Stimulated activated naive B cell treated with anti-CD40 and anti-IgM and Interleukin-4, amounts not matched to agents 10 μg/mL and 1 μg/mL and 100 μg/mL, for 72 hours (primary cell): ENCODE results near the gene EFR3B.

Experiments used
- ATAC-seq, 2 donors: fragments of 150-1000 bp; cut with Tn5 transposase; replicated peaks; 2 replicates each; pipeline ENCODE4 v1.10.0; 2021; ENCODE audit warnings: moderate library complexity in 1 of 2
- DNase-seq: peaks from one replicate; pipeline ENCODE4 v3.0.0; 2021
- H3K27ac Mint-ChIP-seq: one replicate; pipeline ENCODE4 v1.8.0; 2022; ENCODE audit warnings: mild to moderate bottlenecking, mixed read lengths
- H3K27me3 Mint-ChIP-seq, 2 donors: one replicate each; pipeline ENCODE4 v1.8.0; 2022; ENCODE audit warnings: mixed read lengths in 2 of 2
- H3K36me3 Mint-ChIP-seq, 2 donors: one replicate each; pipeline ENCODE4 v1.8.0; 2022; ENCODE audit warnings: mixed read lengths in 2 of 2, mild to moderate bottlenecking in 1 of 2
- H3K4me1 Mint-ChIP-seq, 2 donors: one replicate each; pipeline ENCODE4 v1.8.0; 2022; ENCODE audit warnings: mixed read lengths in 2 of 2, mild to moderate bottlenecking in 1 of 2
- H3K4me3 Mint-ChIP-seq, 2 donors: one replicate each; pipeline ENCODE4 v1.8.0; 2022; ENCODE audit warnings: mild to moderate bottlenecking in 2 of 2, mixed read lengths in 2 of 2, moderate library complexity in 1 of 2
- H3K9me3 Mint-ChIP-seq, 2 donors: one replicate each; pipeline ENCODE4 v1.8.0; 2022; ENCODE audit warnings: mixed read lengths in 2 of 2, mild to moderate bottlenecking in 1 of 2

Gene EFR3B

DNA sequence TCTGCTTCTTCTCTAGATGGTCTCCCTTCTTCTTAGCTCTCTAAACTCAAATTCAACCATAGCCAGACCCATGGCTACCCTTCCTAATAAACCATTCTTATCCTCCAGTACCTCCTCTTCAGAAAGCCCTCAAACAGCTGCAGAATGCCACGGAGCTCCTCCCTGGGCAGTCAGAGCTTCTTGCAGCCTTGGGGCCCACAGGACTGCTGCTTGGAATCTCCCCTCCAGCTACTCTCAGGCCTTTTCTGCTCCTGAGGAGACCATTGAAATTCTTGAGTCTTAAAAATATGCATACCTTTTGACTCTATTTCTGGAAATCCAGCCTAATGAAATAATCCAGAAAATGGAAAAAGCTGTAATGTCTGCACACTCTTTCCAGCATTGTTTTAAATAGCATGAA lies 30.7 kb downstream of the EFR3B start:
- H3K27ac Mint-ChIP-seq, result no peak overlapping the region
- no peak for DNase-seq
- no peak for ATAC-seq
- H3K9me3 Mint-ChIP-seq, result peaks cover 0 to 1% of the 10 kb centered on the region in 2 donors
- no peak overlapping the region for H3K4me3 Mint-ChIP-seq
- H3K36me3 Mint-ChIP-seq, result no peaks in the 10 kb centered on the region
- H3K27me3 Mint-ChIP-seq, result no peaks in the 10 kb centered on the region
- peaks cover 5 to 15% of the 10 kb centered on the region in 2 donors for H3K4me1 Mint-ChIP-seq

DNA sequence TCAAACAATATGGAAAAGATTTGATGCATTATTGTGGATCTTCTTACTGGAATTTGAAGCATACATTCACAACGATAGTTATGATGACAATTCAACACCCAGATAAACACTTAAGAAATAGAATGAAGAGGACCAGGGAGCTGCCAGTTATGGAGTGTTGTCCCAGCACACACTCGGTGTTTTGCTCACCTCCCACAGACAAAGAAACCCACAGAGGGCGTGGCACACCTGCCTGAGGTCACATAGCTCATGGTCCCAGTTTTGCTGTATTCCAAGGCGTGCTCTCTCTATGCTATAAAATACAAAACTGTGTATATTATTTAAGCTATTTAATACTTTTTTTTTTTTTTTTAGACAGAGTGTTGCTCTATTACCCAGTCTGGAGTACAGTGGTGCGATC lies 31.1 kb downstream of the EFR3B start:
- Mint-ChIP-seq H3K27ac (no peak overlapping the region), H3K27me3 (peaks cover 0 to 2% of the 10 kb centered on the region in 2 donors), H3K4me1 (peaks cover 8 to 15% of the 10 kb centered on the region in 2 donors), H3K36me3 (no peaks in the 10 kb centered on the region), H3K9me3 (peaks cover 0 to 1% of the 10 kb centered on the region in 2 donors), H3K4me3 (no peak overlapping the region)
- no peak for DNase-seq
- ATAC-seq, result no peak

DNA sequence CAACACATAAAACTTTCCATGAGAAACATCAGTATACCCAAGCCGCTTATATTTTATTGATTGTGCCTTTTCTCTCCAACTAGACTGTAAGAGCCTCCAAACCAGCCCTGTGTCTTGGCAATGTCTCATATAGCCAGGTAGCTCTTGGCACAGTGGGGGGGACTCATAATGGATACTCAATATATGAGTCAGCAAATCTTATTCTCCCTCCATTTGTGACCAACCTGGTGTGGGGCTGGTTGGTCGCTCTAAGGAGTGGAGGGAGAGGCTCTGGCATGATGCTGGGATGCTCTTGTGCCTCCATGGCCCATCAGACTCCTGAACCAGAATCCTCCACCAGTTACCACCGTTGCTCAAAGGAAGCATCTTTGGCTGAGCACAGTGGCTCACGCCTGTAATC lies 32.0 kb downstream of the EFR3B start:
- no peak overlapping the region for H3K27ac Mint-ChIP-seq
- H3K9me3 Mint-ChIP-seq, result peaks cover 0 to 1% of the 10 kb centered on the region in 2 donors
- H3K4me3 Mint-ChIP-seq, result no peak overlapping the region
- DNase-seq, result no peak
- no peak for ATAC-seq
- H3K4me1 Mint-ChIP-seq, result peaks cover 9 to 15% of the 10 kb centered on the region in 2 donors
- no peaks in the 10 kb centered on the region for H3K36me3 Mint-ChIP-seq
- peaks cover 0 to 4% of the 10 kb centered on the region in 2 donors for H3K27me3 Mint-ChIP-seq

DNA sequence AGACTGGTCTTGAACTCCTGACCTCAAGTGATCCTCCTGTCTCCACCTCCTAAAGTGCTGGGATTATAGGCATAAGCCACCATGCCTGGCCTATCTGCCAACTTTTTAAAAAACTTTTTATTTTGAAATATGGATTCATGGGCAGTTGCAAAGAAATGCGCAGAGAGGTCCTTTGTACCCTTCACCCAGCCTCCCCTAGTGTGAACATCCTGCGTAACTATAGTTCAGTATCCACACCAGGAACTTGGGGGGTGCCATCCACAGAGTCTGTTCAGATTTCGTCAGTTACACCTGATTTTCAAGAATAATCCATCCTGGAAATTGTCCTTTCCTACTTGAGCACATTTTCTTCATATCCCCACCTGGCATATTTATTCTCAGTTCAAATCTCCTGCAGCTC lies 33.0 kb downstream of the EFR3B start:
- H3K36me3 Mint-ChIP-seq, result no peaks in the 10 kb centered on the region
- DNase-seq, result no peak
- ATAC-seq, result no peak
- H3K27ac Mint-ChIP-seq, result no peak overlapping the region
- H3K4me1 Mint-ChIP-seq, result peaks cover 9 to 15% of the 10 kb centered on the region in 2 donors
- H3K27me3 Mint-ChIP-seq, result peaks cover 0 to 4% of the 10 kb centered on the region in 2 donors
- H3K4me3 Mint-ChIP-seq, result no peak overlapping the region
- peaks cover 0 to 1% of the 10 kb centered on the region in 2 donors for H3K9me3 Mint-ChIP-seq

DNA sequence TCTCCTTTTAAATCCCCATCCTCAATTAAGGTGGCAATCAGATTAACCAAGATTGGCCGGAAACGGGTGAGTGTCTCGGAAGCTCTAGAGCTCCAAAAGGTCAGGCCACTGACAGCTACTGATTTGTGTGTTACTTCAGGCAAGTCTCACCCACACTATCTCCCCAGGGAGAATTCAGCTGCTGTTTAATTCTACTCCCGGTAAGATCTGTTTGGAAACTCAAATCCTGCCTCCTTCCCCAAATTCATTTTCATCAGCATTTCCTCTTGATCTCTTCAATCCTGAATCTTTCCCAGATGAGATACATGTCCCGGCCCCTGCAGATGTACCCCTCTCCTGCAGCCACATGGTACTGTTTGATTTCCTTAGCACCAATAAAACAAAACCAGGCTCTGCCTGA lies 34.9 kb downstream of the EFR3B start:
- H3K4me3 Mint-ChIP-seq, result no peak overlapping the region
- no peaks in the 10 kb centered on the region for H3K36me3 Mint-ChIP-seq
- peaks cover 0 to 4% of the 10 kb centered on the region in 2 donors for H3K27me3 Mint-ChIP-seq
- ATAC-seq, result no peak
- no peak for DNase-seq
- no peak overlapping the region for H3K27ac Mint-ChIP-seq
- H3K9me3 Mint-ChIP-seq, result no peaks in the 10 kb centered on the region
- peaks cover 9 to 15% of the 10 kb centered on the region in 2 donors for H3K4me1 Mint-ChIP-seq

DNA sequence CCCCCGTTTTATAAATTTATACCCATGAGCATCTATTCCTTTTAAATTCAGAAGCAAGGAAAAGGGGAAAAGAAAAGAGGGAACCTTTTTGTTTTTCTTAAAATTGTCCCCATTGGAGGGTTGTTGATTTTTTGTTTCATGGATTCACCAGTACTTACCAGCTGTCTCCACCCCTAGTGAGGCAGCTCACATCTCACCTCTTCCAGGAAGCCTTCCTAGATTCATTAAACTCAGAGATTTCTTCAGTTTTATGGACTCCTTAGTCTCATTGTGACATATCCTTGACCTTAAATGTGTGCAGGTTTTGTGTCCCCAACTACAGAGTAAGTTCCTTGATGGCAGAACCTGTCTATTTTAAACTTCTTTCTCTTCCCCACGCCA lies 35.9 kb downstream of the EFR3B start:
- ATAC-seq (no peak), DNase-seq (no peak)
- Mint-ChIP-seq H3K9me3 (no peaks in the 10 kb centered on the region), H3K4me1 (peaks cover 9 to 15% of the 10 kb centered on the region in 2 donors), H3K36me3 (no peaks in the 10 kb centered on the region), H3K27me3 (peaks cover 0 to 4% of the 10 kb centered on the region in 2 donors), H3K4me3 (no peak overlapping the region), H3K27ac (no peak overlapping the region)

DNA sequence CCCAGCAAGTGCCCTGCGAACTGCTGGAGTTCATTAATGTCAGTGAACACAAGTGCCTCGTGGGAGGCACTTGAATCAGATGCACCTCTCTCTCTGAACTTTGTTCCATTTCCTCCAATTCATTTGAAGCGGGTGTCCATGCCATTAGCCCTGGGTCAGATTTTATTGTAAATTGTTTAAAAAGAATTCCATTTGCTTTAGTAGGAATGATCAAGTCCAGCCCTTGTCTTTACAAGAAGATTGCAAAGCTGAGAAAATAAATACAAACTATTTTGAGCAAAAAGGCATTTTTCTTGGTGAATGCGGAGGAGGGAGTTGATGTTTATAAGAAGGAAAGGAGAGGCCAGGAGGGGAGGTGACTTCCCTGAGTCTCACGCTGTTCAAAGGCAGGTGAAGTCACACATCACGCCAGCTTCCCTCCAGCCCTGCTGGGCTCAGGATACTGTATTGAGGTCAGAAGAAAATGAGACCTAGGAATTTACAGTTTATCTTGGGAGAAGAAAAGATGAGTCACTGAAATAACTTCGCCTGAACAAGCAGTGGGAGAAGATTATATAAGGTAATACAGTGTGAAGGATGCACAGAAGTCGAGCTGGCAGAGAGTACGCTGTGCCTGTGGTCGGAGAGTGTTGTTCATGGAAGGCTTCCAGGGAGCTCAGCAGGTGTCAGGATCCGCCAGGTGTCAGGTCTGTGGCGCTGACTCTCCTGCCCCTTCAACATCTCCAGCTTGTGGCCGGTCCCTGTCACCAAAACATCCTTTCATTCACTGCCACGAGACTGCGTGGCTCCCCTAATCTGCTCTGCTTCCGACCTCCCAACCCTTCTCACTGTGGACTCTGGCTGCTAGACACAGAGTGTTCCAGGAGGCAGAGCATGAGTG lies 36.5 kb downstream of the EFR3B start:
- no peaks in the 10 kb centered on the region for H3K9me3 Mint-ChIP-seq
- H3K4me3 Mint-ChIP-seq, result no peak overlapping the region
- no peak overlapping the region for H3K27ac Mint-ChIP-seq
- H3K4me1 Mint-ChIP-seq, result peaks cover 9 to 15% of the 10 kb centered on the region in 2 donors
- peaks cover 0 to 4% of the 10 kb centered on the region in 2 donors for H3K27me3 Mint-ChIP-seq
- H3K36me3 Mint-ChIP-seq, result no peaks in the 10 kb centered on the region
- ATAC-seq, result no peak
- DNase-seq, result no peak

DNA sequence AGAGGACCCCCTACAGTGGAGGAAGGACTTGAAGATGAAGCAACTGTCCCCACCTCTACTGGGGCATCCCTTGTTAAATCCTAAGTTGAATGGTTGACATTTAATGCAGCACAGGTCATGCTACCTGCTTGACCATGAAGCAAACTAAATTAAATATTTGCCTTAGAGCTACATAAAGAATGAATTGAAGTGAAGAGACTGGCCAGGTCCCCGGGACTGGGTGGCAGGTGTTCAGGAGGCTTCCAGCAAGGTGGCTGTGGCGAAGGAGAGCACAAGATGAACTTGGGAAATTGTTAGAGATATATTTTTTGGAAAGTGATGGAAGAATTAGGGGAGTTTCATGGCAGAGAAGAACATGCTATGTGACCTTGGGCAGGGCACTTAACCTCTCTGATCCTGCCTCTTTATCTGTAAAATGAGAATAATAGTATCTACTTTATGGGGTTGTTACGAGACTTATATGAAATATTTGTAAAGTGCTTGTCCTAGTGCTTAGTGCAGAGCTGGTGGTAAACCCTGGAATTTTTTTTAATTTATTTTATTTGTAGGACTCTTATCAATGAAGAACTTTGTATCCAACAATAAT lies 37.3 kb downstream of the EFR3B start:
- Mint-ChIP-seq H3K9me3 (no peaks in the 10 kb centered on the region), H3K27me3 (peaks cover 0 to 4% of the 10 kb centered on the region in 2 donors), H3K36me3 (no peaks in the 10 kb centered on the region), H3K4me3 (no peak overlapping the region), H3K27ac (no peak overlapping the region), H3K4me1 (peaks cover 9 to 15% of the 10 kb centered on the region in 2 donors)
- DNase-seq (no peak), ATAC-seq (no peak)

DNA sequence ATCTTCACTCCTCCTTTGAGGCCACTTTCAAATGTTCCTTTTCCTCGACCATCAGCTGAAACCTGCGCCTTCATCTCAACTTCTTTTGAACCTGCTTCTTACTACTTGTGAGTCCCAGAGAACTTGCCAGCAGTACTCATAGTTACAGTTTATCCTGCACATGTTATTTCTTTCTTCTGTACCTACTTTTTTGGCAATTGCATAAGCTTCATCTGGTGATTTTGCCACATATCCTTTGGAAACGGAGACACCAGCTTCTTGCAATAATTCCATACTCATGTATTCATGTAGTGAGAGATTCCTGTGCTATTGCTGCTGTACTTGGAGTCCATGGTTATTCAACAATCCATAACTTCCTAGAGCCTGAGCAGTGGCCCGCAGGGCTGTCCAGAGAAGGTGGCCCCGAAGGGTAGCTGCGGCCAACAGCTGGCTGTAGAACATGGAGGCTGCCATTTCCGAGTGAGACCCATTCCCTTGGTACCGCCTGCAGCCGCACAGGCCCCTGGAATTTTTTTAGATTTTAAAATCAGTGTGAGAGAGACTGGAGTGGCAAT lies 39.4 kb downstream of the EFR3B start:
- no peak for ATAC-seq

DNA sequence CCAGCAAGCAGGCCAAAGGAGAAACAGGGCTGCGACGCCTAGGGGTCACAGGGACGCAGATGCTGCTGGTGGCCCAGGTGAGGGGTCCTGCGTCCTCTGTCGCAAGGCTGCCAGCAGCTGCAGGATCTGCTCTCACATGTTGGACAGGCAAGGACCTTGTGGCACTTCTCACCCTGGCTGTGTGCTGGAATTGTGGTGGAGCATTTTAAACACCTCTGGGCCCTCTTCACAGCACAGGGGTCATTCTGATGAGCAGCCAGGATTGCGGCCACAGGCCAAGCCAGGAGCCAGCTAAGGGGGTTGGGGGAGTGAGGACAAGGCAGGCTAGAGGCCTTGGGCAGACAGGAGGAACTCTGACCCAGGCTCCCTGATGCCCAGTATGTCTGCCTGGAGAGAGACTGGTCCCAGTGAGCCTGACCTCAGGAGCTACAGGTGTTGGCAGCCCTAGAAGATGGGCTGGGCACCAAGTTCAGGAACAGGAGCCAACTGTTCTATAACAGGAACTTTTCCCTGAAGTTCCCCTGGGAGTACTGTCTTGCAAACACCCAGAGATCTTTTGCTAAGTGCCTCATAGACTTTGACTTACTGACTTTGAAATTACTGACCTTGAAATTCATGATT lies 40.2 kb downstream of the EFR3B start:
- no peaks in the 10 kb centered on the region for H3K9me3 Mint-ChIP-seq
- no peak overlapping the region for H3K27ac Mint-ChIP-seq
- peaks cover 0 to 4% of the 10 kb centered on the region in 2 donors for H3K27me3 Mint-ChIP-seq
- H3K36me3 Mint-ChIP-seq, result no peaks in the 10 kb centered on the region
- DNase-seq (no peak), ATAC-seq (no peak)
- H3K4me1 Mint-ChIP-seq, result peaks cover under 1 to 4% of the 10 kb centered on the region in 2 donors
- H3K4me3 Mint-ChIP-seq, result no peak overlapping the region

More for the DNA sequence above, 39.4 kb downstream of the EFR3B start:
- H3K27me3 Mint-ChIP-seq, result peaks cover 0 to 4% of the 10 kb centered on the region in 2 donors
- peaks cover 5 to 7% of the 10 kb centered on the region in 2 donors for H3K4me1 Mint-ChIP-seq
- H3K36me3 Mint-ChIP-seq, result no peaks in the 10 kb centered on the region
- no peak overlapping the region for H3K4me3 Mint-ChIP-seq
- H3K27ac Mint-ChIP-seq, result no peak overlapping the region
- no peak for DNase-seq
- no peaks in the 10 kb centered on the region for H3K9me3 Mint-ChIP-seq

DNA sequence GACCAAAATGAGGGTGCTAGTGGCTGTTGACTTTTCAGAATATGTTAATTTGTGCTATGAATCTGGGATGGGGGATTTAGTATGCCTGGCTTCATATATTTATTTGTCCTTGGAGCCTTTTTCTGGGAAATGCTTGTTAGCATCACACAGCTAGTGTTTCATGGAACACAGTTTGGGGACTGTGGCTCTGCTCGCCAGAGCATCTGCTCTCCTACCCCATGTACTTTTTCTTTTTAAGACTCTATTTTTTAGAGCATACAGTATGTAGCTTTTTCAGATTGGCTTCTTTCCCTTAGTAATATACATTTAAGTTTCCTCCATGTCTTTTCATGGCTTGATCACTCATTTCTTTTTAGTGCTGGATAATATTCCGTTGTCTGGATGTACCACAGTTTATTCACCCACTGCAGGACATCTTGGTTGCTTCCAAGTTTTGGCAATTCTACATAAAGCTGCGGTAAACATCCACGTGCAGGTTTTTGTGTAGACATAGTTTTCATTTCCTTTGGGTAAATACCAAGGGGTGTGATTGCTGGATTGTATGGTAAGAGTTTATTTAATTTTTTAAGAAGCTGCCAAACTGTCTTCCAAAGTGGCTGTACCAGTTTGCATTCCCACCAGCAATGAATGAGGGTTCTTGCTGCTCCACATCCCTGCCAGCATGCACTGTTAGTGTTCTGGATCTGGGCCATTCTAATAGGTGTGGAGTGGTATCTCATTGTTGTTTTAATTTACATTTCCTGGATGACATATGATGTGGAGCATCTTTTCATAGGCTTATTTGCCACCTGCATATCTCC lies 44.1 kb downstream of the EFR3B start:
- no peak for ATAC-seq
- no peaks in the 10 kb centered on the region for H3K9me3 Mint-ChIP-seq
- no peaks in the 10 kb centered on the region for H3K27me3 Mint-ChIP-seq

DNA sequence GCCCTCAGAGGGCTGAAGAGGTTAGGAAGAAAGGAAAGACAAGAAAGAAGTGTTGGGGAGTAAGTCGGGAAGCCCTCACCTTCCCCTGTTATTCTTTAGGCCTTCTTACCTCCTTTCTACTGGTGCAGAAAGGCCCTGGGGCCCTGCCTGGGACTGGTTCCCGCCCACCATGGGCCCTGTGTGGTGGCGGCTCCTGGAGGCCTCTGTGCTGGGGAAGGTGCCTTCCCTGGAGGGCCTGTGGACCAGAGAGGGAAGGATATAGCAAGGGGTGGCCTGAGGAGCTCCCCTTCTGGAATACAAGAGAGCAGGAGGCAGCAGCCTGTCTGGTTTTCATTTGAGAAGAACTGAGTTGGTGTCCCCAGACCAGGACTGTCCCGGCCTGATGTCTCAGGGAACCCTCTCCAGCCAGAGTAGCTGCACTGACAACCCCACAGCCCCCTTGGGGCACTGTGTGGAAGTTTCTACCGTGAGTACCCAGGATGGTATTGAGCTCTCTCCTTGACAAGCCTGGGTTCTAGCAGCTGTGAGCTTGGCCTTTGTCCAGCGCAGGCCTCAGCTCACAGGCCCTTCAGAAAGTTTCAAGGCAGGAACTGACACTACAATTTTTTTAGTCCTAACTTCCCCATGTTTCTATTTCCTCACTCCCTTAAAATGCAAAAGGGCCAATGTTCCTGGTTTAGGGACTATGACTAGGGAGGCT lies 47.1 kb downstream of the EFR3B start:
- no peaks in the 10 kb centered on the region for H3K4me1 Mint-ChIP-seq
- H3K27ac Mint-ChIP-seq, result no peak overlapping the region
- H3K27me3 Mint-ChIP-seq, result no peaks in the 10 kb centered on the region
- ATAC-seq (no peak), DNase-seq (no peak)
- no peaks in the 10 kb centered on the region for H3K9me3 Mint-ChIP-seq
- H3K36me3 Mint-ChIP-seq, result no peaks in the 10 kb centered on the region
- no peak overlapping the region for H3K4me3 Mint-ChIP-seq

More for the DNA sequence above, 44.1 kb downstream of the EFR3B start:
- H3K4me1 Mint-ChIP-seq, result no peaks in the 10 kb centered on the region
- no peak overlapping the region for H3K4me3 Mint-ChIP-seq
- no peaks in the 10 kb centered on the region for H3K36me3 Mint-ChIP-seq
- DNase-seq, result no peak
- H3K27ac Mint-ChIP-seq, result no peak overlapping the region

DNA sequence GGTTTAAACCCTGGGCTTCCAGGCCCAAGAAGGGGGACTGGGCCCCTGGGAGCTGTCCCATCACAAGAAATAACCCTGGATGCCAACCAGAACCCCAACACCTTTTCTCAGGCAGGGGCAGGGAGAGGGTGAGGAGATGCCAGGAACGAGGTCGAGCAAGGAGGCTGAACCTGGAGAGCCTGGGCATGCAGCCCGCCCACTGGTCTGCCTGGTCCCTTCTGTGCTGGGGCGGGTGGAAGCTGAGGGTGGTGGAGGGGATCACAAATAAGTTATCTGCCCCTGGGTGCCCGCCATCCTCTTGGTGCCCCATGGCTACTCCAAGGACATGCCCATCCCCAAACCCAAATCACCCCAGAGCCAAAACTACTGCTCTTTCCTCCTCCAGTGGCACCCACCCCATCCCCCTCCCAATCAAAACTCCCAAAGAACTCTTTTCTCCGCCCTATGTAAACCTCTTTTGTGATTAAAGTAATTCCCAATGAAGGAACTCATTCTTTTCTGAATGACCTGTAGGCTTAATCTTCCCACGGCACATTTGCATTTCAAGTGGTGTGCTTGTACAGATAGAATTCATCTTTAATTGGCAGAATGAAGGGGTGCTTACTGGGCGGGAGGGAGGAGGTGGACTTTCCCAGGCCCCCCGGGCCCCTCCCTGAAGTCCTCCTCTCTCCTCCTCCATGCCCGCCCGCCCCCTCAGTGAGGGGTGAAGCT lies 47.9 kb downstream of the EFR3B start:
- no peaks in the 10 kb centered on the region for H3K36me3 Mint-ChIP-seq
- no peak overlapping the region for H3K4me3 Mint-ChIP-seq
- DNase-seq, result no peak
- no peak for ATAC-seq
- H3K9me3 Mint-ChIP-seq, result no peaks in the 10 kb centered on the region
- H3K4me1 Mint-ChIP-seq, result no peaks in the 10 kb centered on the region
- H3K27me3 Mint-ChIP-seq, result no peaks in the 10 kb centered on the region
- no peak overlapping the region for H3K27ac Mint-ChIP-seq
